ENCODE measurements around the gene METTL9. TPM values are rescaled to one million over a fixed set of nuclear protein-coding genes. Genes with fewer than 3 reads are reported as not detected.

Gene METTL9
- total and polyA plus RNA-seq, 2 of the 13 experiments (the other 11 are each of a cell fraction or from before 2014, with no cell fraction given) = 123 to 204 TPM

DNA sequence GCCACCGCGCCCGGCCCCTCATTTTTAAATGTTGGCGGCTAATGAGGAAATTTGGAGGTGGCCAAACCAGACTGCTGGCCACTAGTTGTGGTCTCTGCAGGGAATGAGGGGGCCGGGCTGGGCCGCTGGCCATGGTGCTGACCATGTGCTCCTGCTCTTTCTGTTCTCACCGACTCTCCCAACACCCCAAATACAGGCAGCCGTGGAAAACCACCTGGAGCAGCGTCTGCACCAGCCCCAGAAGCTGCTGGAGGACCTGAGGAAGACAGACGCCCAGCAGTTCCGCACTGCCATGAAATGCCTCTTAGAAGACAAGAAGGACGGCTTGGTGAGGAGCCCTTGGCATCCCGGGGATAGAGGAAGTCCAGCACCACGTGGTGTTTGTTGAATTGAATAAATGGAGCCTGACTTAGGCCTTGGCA is 85.7 kb downstream of the METTL9 start (continued):
- TF ChIP-seq, protein P1, sequence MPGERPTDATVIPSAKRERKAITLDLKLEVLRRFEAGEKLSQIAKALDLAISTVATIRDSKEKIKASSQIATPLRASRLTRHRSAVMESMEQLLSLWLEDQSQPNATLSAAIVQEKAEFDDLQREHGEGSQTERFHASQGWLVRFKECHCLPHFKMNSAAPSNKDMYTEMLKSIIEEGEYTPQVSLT (CRISPR knock-in tag; IDR thresholded peaks at IDR 0.05; ENCODE audit: borderline replicate concordance, low read depth) = no peak
- TF ChIP-seq SYNCRIP (IDR thresholded peaks at IDR 0.05; ENCODE audit: insufficient read depth, low read depth, low read length) (no peak), ZNF232 (CRISPR knock-in tag; IDR thresholded peaks at IDR 0.05; ENCODE audit: borderline replicate concordance) (peak; percentile 92), HNF4G (IDR thresholded peaks at IDR 0.05; ENCODE audit: borderline replicate concordance, low read depth, low read length) (no peak), HNF4G (CRISPR knock-in tag; IDR thresholded peaks at IDR 0.05; ENCODE audit: borderline replicate concordance, low read depth) (no peak), ZSCAN20 (CRISPR knock-in tag; IDR thresholded peaks at IDR 0.05; ENCODE audit: borderline replicate concordance) (no peak), ZNF749 (CRISPR knock-in tag; IDR thresholded peaks at IDR 0.05; ENCODE audit: borderline replicate concordance) (no peak), AKAP8 (CRISPR knock-in tag; IDR thresholded peaks at IDR 0.05) (no peak), ZNF878 (CRISPR knock-in tag; IDR thresholded peaks at IDR 0.05) (no peak), MTA3 (CRISPR knock-in tag; IDR thresholded peaks at IDR 0.05) (no peak), CENPX (CRISPR knock-in tag; IDR thresholded peaks at IDR 0.05) (no peak), SMARCC2 (IDR thresholded peaks at IDR 0.05) (no peak), ZNF577 (CRISPR knock-in tag; IDR thresholded peaks at IDR 0.05; ENCODE audit: borderline replicate concordance, low read depth) (no peak), FIP1L1 (IDR thresholded peaks at IDR 0.05; ENCODE audit: borderline replicate concordance, insufficient read depth, low read depth, low read length) (no peak), ASH2L (IDR thresholded peaks at IDR 0.05; ENCODE audit: insufficient read length, low read depth, low read length) (no peak)
- TF ChIP-seq, protein P2, sequence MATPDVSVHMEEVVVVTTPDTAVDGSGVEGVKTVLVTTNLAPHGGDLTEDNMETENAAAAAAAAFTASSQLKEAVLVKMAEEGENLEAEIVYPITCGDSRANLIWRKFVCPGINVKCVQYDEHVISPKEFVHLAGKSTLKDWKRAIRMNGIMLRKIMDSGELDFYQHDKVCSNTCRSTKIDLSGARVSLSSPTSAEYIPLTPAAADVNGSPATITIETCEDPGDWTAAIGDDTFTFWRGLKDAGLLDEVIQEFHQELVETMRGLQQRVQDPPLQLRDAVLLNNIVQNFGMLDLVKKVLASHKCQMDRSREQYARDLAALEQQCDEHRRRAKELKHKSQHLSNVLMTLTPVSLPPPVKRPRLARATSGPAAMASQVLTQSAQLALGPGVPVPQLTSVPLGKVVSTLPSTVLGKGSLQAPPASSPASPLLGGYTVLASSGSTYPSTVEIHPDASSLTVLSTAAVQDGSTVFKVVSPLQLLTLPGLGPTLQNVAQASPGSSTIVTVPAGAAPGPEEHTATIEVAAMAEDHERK (CRISPR knock-in tag; IDR thresholded peaks at IDR 0.05; ENCODE audit: low read depth) = no peak
- TF ChIP-seq, protein P3, sequence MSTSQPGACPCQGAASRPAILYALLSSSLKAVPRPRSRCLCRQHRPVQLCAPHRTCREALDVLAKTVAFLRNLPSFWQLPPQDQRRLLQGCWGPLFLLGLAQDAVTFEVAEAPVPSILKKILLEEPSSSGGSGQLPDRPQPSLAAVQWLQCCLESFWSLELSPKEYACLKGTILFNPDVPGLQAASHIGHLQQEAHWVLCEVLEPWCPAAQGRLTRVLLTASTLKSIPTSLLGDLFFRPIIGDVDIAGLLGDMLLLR (CRISPR knock-in tag; IDR thresholded peaks at IDR 0.05) = no peak
- TF ChIP-seq, protein P4, sequence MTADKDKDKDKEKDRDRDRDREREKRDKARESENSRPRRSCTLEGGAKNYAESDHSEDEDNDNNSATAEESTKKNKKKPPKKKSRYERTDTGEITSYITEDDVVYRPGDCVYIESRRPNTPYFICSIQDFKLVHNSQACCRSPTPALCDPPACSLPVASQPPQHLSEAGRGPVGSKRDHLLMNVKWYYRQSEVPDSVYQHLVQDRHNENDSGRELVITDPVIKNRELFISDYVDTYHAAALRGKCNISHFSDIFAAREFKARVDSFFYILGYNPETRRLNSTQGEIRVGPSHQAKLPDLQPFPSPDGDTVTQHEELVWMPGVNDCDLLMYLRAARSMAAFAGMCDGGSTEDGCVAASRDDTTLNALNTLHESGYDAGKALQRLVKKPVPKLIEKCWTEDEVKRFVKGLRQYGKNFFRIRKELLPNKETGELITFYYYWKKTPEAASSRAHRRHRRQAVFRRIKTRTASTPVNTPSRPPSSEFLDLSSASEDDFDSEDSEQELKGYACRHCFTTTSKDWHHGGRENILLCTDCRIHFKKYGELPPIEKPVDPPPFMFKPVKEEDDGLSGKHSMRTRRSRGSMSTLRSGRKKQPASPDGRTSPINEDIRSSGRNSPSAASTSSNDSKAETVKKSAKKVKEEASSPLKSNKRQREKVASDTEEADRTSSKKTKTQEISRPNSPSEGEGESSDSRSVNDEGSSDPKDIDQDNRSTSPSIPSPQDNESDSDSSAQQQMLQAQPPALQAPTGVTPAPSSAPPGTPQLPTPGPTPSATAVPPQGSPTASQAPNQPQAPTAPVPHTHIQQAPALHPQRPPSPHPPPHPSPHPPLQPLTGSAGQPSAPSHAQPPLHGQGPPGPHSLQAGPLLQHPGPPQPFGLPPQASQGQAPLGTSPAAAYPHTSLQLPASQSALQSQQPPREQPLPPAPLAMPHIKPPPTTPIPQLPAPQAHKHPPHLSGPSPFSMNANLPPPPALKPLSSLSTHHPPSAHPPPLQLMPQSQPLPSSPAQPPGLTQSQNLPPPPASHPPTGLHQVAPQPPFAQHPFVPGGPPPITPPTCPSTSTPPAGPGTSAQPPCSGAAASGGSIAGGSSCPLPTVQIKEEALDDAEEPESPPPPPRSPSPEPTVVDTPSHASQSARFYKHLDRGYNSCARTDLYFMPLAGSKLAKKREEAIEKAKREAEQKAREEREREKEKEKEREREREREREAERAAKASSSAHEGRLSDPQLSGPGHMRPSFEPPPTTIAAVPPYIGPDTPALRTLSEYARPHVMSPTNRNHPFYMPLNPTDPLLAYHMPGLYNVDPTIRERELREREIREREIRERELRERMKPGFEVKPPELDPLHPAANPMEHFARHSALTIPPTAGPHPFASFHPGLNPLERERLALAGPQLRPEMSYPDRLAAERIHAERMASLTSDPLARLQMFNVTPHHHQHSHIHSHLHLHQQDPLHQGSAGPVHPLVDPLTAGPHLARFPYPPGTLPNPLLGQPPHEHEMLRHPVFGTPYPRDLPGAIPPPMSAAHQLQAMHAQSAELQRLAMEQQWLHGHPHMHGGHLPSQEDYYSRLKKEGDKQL (CRISPR knock-in tag; IDR thresholded peaks at IDR 0.05; ENCODE audit: low read depth) = no peak
- TF ChIP-seq, protein P5, sequence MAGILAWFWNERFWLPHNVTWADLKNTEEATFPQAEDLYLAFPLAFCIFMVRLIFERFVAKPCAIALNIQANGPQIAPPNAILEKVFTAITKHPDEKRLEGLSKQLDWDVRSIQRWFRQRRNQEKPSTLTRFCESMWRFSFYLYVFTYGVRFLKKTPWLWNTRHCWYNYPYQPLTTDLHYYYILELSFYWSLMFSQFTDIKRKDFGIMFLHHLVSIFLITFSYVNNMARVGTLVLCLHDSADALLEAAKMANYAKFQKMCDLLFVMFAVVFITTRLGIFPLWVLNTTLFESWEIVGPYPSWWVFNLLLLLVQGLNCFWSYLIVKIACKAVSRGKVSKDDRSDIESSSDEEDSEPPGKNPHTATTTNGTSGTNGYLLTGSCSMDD (CRISPR knock-in tag; IDR thresholded peaks at IDR 0.05) = no peak
- TF ChIP-seq, protein P6, sequence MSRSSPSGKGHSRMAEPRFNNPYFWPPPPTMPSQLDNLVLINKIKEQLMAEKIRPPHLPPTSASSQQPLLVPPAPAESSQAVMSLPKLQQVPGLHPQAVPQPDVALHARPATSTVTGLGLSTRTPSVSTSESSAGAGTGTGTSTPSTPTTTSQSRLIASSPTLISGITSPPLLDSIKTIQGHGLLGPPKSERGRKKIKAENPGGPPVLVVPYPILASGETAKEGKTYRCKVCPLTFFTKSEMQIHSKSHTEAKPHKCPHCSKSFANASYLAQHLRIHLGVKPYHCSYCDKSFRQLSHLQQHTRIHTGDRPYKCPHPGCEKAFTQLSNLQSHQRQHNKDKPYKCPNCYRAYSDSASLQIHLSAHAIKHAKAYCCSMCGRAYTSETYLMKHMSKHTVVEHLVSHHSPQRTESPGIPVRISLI (CRISPR knock-in tag; IDR thresholded peaks at IDR 0.05; ENCODE audit: borderline replicate concordance) = no peak

All from HepG2 (cell line).